Osteoblast (primary cell): ENCODE data around the gene HLA-DPA1. TPM values are rescaled to one million over a fixed set of nuclear protein-coding genes. Genes with fewer than 3 reads are reported as not detected.
"Not testable (repeated sequence)": the region's sequence is repeated elsewhere in the genome, so short reads cannot be mapped to it uniquely, and the experiment has no call there.

Source experiments
- DNase-seq: peaks from one replicate; pipeline ENCODE4 v3.0.0; 2011; ENCODE audit warnings: low spot score, mixed read lengths; ENCODE audit not compliant: insufficient read length; ENCODE audit errors: missing footprints
- H2AFZ ChIP-seq: 2 replicates; pipeline ENCODE4 v1.6.0; 2011; ENCODE audit warnings: mild to moderate bottlenecking, low read length
- H3K27ac ChIP-seq: 2 replicates; pipeline ENCODE4 v1.5.1; 2011; ENCODE audit warnings: mild to moderate bottlenecking, low read depth, low read length, moderate library complexity
- H3K27me3 ChIP-seq: 2 replicates; pipeline ENCODE4 v1.6.0; 2012; ENCODE audit warnings: mild to moderate bottlenecking, control low read depth, inconsistent platforms, low read length, moderate library complexity; ENCODE audit not compliant: insufficient read depth
- H3K36me3 ChIP-seq: 2 replicates; pipeline ENCODE4 v1.5.1; 2011; ENCODE audit warnings: mild to moderate bottlenecking, low read length, control low read depth, moderate library complexity; ENCODE audit not compliant: insufficient read depth
- H3K4me1 ChIP-seq: 2 replicates; pipeline ENCODE4 v1.5.1; 2011; ENCODE audit warnings: mild to moderate bottlenecking, low read length, control low read depth, moderate library complexity; ENCODE audit not compliant: insufficient read depth
- H3K4me2 ChIP-seq: 2 replicates; pipeline ENCODE4 v1.6.0; 2011; ENCODE audit warnings: mild to moderate bottlenecking, low read length; ENCODE audit not compliant: insufficient read depth
- H3K4me3 ChIP-seq: fragments of 200-600 bp; sonication (generic); 3 replicates; pipeline ENCODE4 v1.5.1; 2012; ENCODE audit warnings: mild to moderate bottlenecking, low read length, inconsistent platforms; ENCODE audit not compliant: insufficient read depth
- H3K79me2 ChIP-seq: 2 replicates; pipeline ENCODE4 v1.6.0; 2012; ENCODE audit warnings: mild to moderate bottlenecking, low read length, control low read depth, inconsistent platforms; ENCODE audit not compliant: insufficient read depth
- H3K9me3 ChIP-seq: 2 replicates; pipeline ENCODE4 v1.5.1; 2011; ENCODE audit warnings: low read depth, low read length, control low read depth
- H4K20me1 ChIP-seq: 2 replicates; pipeline ENCODE4 v1.6.0; 2012; ENCODE audit warnings: mild to moderate bottlenecking, low read length, control low read depth; ENCODE audit not compliant: insufficient read depth
- CTCF ChIP-seq: IDR thresholded peaks from 2 replicates; pipeline ENCODE4 v1.5.1; 2011; ENCODE audit warnings: mild to moderate bottlenecking, low read depth, low read length, moderate library complexity; ENCODE audit errors: extremely low read depth
- total RNA-seq: library from RNA; depleted of rRNA; stranded (reverse); fragments of >200 nt; gene quantifications from 2 replicates; pipeline ENCODE4 v1.2.3, GENCODE V29; 2012

HLA-DPA1 gene
- total RNA-seq, 1 donor, result 5.4 TPM

DNA sequence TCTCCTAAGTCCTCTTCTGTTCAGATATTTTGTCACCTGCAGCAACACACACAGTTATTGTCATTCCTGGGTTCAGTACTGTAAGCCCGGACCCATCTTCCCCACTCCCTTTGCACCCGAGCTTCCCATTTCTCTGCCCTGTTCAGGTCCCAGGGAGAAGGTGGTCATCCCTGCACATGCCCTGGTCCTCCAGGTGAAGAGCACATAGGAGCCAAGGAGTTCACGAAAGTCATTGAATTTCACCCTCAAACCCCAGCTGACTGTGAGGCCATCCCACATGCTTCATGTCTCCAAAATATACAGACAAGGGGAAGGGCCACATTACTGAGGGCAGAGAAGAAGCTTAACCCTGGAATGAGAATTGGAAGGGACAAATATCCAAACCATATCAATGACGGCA is 8.1 kb downstream of the HLA-DPA1 start:
- H3K27me3 ChIP-seq, result peaks cover 8% of the 10 kb centered on the region
- H3K4me3 ChIP-seq, result no peak overlapping the region
- no peak overlapping the region for H2AFZ ChIP-seq
- no peaks in the 10 kb centered on the region for H3K79me2 ChIP-seq
- H4K20me1 ChIP-seq, result no peaks in the 10 kb centered on the region
- TF ChIP-seq CTCF, result no peak
- H3K4me1 ChIP-seq, result no peaks in the 10 kb centered on the region
- H3K9me3 ChIP-seq, result no peaks in the 10 kb centered on the region
- H3K4me2 ChIP-seq, result no peak overlapping the region
- no peaks in the 10 kb centered on the region for H3K36me3 ChIP-seq
- no peak overlapping the region for H3K27ac ChIP-seq
- DNase-seq, result no peak

DNA sequence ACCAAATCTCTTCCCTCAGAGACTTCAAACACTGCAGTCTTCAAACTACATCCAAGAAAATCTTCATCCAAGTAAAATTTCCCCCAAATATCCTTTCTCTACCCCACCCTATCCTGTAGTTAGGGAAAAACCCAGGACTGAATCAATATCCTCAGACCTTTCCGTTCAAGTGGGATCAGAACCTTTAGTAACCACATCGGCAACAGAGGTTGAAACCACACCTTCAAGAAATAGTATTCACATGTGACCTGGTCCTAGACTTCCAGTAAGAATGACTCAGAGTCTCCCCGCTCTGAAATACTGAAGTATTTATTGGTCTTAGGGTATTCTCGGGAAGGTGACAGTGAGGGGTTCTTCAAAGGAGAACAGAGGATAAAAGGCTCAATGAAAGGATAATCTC is 8.7 kb downstream of the HLA-DPA1 start:
- Histone ChIP-seq H3K27ac (no peak overlapping the region), H3K9me3 (no peaks in the 10 kb centered on the region), H2AFZ (no peak overlapping the region), H3K4me2 (no peak overlapping the region), H3K79me2 (no peaks in the 10 kb centered on the region), H3K36me3 (no peaks in the 10 kb centered on the region), H3K4me1 (no peaks in the 10 kb centered on the region), H3K27me3 (peaks cover 6% of the 10 kb centered on the region), H4K20me1 (no peaks in the 10 kb centered on the region), H3K4me3 (no peak overlapping the region)
- DNase-seq, result no peak
- no peak for TF ChIP-seq CTCF

DNA sequence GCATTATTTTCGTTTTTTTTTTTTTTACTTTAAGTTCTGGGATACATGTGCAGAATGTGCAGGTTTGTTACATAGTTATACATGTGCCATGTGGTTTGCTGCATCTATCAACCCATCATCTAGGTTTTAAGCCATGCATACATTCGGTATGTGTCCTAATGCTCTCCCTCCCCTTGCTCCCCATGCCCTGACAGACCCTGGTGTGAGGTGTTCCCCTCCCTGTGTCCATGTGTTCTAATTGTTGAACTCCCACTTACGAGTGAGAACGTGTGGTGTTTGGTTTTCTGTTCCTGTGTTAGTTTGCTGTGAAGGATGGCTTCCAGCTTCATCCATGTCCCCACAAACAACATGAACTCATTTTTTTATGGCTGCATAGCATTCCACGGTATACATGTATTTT is 10.0 kb downstream of the HLA-DPA1 start:
- not testable (repeated sequence) for H3K4me3 ChIP-seq, H3K4me2 ChIP-seq, H3K36me3 ChIP-seq, H3K27me3 ChIP-seq, H4K20me1 ChIP-seq, H3K79me2 ChIP-seq, DNase-seq, H2AFZ ChIP-seq, H3K27ac ChIP-seq, H3K9me3 ChIP-seq, H3K4me1 ChIP-seq

GRCh38 chr6:33061987-33062386 is 11.5 kb downstream of the HLA-DPA1 start:
- Histone ChIP-seq H3K79me2 (no peaks in the 10 kb centered on the region), H3K4me1 (no peaks in the 10 kb centered on the region), H3K4me3 (no peak overlapping the region), H4K20me1 (no peaks in the 10 kb centered on the region), H3K4me2 (no peak overlapping the region), H3K9me3 (no peaks in the 10 kb centered on the region), H3K27ac (no peak overlapping the region), H3K36me3 (no peaks in the 10 kb centered on the region), H3K27me3 (peaks cover 11% of the 10 kb centered on the region), H2AFZ (no peak overlapping the region)
- DNase-seq, result no peak
- no peak for TF ChIP-seq CTCF
